ENCODE measurements around the gene PPFIA4. TPM values are rescaled to one million over a fixed set of nuclear protein-coding genes. Genes with fewer than 3 reads are reported as not detected.

The PPFIA4 gene
- total and polyA plus RNA-seq, 4 donors: 11.5 to 51.0 (median 29.2) TPM

DNA sequence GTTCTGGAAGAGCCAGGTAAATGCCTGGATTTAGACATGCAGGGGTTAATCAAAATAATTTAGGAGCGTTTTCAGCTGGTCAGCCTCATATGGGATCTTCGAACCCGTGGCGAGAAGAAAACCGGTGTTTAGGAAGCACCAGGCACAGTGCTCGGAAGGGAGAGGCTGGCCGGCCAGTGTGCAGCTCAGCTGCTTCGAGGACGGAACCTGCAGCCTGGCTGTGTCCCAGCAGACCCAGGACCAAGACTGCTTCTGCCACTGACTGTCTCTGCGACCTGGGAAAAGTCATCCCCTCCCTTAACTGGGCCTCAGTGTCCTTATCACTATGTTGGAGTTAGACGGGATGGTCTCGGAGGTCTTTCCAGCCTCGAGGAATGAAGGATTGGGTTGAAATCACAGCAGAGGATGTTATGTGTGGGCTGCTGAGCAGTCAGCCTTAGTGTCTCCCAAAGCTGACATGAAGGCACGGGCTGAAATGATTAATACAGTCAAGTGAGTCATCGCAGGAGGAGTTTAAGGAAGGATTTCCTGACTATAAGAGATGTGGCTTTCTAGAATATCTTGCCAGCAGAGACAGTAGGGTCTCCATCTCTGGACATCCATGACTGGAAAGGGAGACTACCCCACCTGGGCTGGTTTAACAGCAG lies 20.8 kb downstream of the PPFIA4 start:
- Histone ChIP-seq H3K27me3 (ENCODE audit: control insufficient read depth, insufficient read depth, low read length) (no peaks in the 10 kb centered on the region), H3K9me3 (ENCODE audit: control insufficient read depth, insufficient read depth, low read length) (no peaks in the 10 kb centered on the region), H3K4me3 (ENCODE audit: low read depth, low read length) (no peak overlapping the region), H3K36me3 (ENCODE audit: control insufficient read depth, insufficient read depth, low read length) (peaks cover 62% of the 10 kb centered on the region), H3K27ac (ENCODE audit: low read depth, low read length) (no peak overlapping the region), H3K4me1 (ENCODE audit: control insufficient read depth, insufficient read depth, low read length) (peaks cover 13% of the 10 kb centered on the region)
- DNase-seq (ENCODE audit: low read depth in 4 of 6, low spot score in 6 of 6): no peak
- 70% methylated on average over 14 of the region's 15 CpGs for WGBS (ENCODE audit: insufficient coverage)

DNA sequence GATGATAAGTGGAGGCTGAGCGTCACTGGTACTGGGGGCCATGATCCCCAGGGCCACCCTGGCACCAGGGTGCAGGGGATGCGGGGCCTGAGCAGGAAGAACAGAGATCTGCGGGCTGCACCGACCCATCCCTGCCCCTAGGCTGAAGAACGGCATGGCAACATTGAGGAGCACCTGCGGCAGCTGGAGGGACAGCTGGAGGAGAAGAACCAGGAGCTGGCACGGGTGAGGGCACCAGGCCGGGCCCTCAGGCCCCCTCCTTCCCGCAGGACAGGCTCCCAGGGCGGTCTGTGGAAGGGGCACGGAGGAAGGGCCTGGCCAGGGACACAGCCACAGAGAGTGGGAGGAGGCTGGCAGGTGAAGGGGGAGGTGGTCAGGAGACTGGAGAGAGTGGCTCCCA lies 21.8 kb downstream of the PPFIA4 start:
- Histone ChIP-seq H3K9me3 (ENCODE audit: control insufficient read depth, insufficient read depth, low read length) (no peaks in the 10 kb centered on the region), H3K27ac (ENCODE audit: low read depth, low read length) (no peak overlapping the region), H3K4me1 (ENCODE audit: control insufficient read depth, insufficient read depth, low read length) (peaks cover 14% of the 10 kb centered on the region), H3K4me3 (ENCODE audit: low read depth, low read length) (no peak overlapping the region), H3K27me3 (ENCODE audit: control insufficient read depth, insufficient read depth, low read length) (no peaks in the 10 kb centered on the region), H3K36me3 (ENCODE audit: control insufficient read depth, insufficient read depth, low read length) (peaks cover 62% of the 10 kb centered on the region)
- DNase-seq (ENCODE audit: low read depth in 4 of 6, low spot score in 6 of 6): no peak
- WGBS (ENCODE audit: insufficient coverage): 87% methylated on average over 10 of the region's 11 CpGs

DNA sequence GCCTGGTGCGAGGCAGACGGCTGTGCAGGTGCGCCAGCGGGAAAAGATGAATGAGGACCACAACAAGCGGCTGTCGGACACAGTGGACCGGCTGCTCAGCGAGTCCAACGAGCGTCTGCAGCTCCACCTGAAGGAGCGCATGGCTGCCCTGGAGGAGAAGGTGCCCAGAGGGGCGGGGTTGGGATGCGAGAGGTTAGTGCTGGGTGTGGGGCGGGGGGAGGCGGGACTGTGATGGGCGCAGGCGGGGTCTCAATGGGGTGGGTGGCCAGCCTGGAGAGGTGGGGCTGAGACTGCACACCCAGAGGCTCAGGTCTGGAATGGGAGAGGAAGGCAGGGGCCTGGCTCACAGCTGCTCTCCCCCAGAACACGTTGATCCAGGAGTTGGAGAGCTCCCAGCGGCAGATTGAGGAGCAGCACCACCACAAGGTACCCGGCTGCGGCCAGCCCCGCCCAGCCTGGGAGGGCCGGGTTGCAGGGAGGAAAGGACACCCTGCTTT lies 22.3 kb downstream of the PPFIA4 start:
- H3K9me3 ChIP-seq (ENCODE audit: control insufficient read depth, insufficient read depth, low read length): no peaks in the 10 kb centered on the region
- no peak overlapping the region for H3K4me3 ChIP-seq (ENCODE audit: low read depth, low read length)
- H3K36me3 ChIP-seq (ENCODE audit: control insufficient read depth, insufficient read depth, low read length): peaks cover 58% of the 10 kb centered on the region
- no peak overlapping the region for H3K27ac ChIP-seq (ENCODE audit: low read depth, low read length)
- no peak for DNase-seq (ENCODE audit: low read depth in 4 of 6, low spot score in 6 of 6)
- 64% methylated on average over 21 of the region's 23 CpGs for WGBS (ENCODE audit: insufficient coverage)
- peaks cover 14% of the 10 kb centered on the region for H3K4me1 ChIP-seq (ENCODE audit: control insufficient read depth, insufficient read depth, low read length)
- no peaks in the 10 kb centered on the region for H3K27me3 ChIP-seq (ENCODE audit: control insufficient read depth, insufficient read depth, low read length)

DNA sequence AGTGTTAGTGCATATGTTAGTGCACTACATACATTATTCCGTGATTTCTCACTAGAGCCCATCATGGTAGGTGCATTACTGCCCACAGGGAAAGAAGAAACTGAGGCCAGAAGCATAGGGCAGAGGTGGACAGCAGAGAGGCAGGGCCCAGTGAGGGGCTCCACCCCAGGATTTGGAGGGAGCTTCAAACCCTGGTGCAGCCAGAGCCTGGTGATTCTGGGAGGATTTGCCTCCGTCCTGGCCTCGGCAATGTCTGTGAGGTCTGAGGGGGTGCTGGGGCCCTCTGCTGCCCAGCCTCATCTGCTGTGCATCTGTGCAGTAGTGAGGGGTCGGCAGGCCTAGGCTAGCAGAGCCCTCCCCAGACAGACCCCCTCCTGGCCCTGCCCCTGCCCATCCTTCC lies 22.8 kb downstream of the PPFIA4 start:
- Histone ChIP-seq H3K27me3 (ENCODE audit: control insufficient read depth, insufficient read depth, low read length) (no peaks in the 10 kb centered on the region), H3K4me3 (ENCODE audit: low read depth, low read length) (no peak overlapping the region), H3K9me3 (ENCODE audit: control insufficient read depth, insufficient read depth, low read length) (no peaks in the 10 kb centered on the region), H3K27ac (ENCODE audit: low read depth, low read length) (no peak overlapping the region), H3K4me1 (ENCODE audit: control insufficient read depth, insufficient read depth, low read length) (peaks cover 14% of the 10 kb centered on the region), H3K36me3 (ENCODE audit: control insufficient read depth, insufficient read depth, low read length) (peaks cover 58% of the 10 kb centered on the region)
- no peak for DNase-seq (ENCODE audit: low read depth in 4 of 6, low spot score in 6 of 6)
- 78% methylated on average over 2 of the region's 4 CpGs for WGBS (ENCODE audit: insufficient coverage)

DNA sequence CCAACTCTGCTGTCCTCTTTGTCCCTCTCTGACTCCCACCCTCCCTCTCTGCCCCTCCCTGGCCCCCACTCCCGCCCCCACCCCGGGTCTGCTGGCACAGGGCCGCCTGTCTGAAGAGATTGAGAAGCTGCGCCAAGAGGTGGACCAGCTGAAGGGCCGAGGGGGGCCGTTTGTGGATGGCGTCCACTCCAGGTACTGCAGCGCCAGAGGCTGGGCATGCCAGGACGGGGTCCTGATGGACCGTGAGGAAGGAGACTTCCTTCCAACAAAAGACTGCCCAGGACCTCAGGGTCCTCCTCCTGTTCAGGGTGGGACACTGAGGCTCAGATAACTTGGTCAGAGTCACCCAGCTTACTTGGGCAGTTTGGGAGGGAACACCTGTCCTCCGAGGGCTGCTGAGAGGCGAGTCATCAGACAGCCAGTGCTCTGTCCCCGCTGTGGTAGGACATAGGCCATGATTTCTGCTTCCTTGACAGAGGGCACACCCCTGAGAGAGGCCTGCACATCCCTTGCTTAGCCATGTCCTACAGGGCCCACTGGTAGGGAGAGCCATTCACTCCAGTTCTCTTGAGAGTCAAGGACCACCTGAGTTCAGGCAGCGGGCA lies 23.4 kb downstream of the PPFIA4 start:
- H3K9me3 ChIP-seq (ENCODE audit: control insufficient read depth, insufficient read depth, low read length): no peaks in the 10 kb centered on the region
- H3K4me3 ChIP-seq (ENCODE audit: low read depth, low read length): no peak overlapping the region
- no peaks in the 10 kb centered on the region for H3K27me3 ChIP-seq (ENCODE audit: control insufficient read depth, insufficient read depth, low read length)
- H3K4me1 ChIP-seq (ENCODE audit: control insufficient read depth, insufficient read depth, low read length): peaks cover 14% of the 10 kb centered on the region
- peaks cover 52% of the 10 kb centered on the region for H3K36me3 ChIP-seq (ENCODE audit: control insufficient read depth, insufficient read depth, low read length)
- DNase-seq (ENCODE audit: low read depth in 4 of 6, low spot score in 6 of 6): no peak
- no peak overlapping the region for H3K27ac ChIP-seq (ENCODE audit: low read depth, low read length)
- WGBS (ENCODE audit: insufficient coverage): 91% methylated on average over 12 of the region's 14 CpGs

DNA sequence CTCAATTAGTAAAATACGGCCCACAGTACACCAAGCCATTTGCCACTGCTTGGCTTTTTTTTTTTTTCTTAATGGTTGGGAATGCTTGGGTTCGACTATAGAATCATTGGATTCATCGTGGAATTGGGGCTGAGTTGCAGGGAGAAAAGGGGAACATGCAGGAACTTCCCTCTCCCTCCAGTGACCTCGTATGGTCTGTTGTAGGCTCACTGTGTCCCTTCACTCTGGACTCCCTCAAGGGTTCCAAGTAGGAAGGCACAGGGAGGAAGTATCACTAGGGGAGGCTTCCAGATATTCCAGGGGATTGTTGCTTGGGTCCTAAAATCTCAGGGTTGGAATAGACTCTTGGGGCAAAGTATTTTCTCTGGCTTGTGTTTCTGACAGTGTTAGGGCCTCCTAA lies 24.5 kb downstream of the PPFIA4 start:
- Histone ChIP-seq H3K4me1 (ENCODE audit: control insufficient read depth, insufficient read depth, low read length) (peaks cover 14% of the 10 kb centered on the region), H3K36me3 (ENCODE audit: control insufficient read depth, insufficient read depth, low read length) (peaks cover 55% of the 10 kb centered on the region), H3K27ac (ENCODE audit: low read depth, low read length) (no peak overlapping the region), H3K9me3 (ENCODE audit: control insufficient read depth, insufficient read depth, low read length) (no peaks in the 10 kb centered on the region), H3K27me3 (ENCODE audit: control insufficient read depth, insufficient read depth, low read length) (no peaks in the 10 kb centered on the region), H3K4me3 (ENCODE audit: low read depth, low read length) (no peak overlapping the region)
- DNase-seq (ENCODE audit: low read depth in 4 of 6, low spot score in 6 of 6): no peak
- WGBS (ENCODE audit: insufficient coverage): 100% methylated on average over 1 of the region's 4 CpGs

DNA sequence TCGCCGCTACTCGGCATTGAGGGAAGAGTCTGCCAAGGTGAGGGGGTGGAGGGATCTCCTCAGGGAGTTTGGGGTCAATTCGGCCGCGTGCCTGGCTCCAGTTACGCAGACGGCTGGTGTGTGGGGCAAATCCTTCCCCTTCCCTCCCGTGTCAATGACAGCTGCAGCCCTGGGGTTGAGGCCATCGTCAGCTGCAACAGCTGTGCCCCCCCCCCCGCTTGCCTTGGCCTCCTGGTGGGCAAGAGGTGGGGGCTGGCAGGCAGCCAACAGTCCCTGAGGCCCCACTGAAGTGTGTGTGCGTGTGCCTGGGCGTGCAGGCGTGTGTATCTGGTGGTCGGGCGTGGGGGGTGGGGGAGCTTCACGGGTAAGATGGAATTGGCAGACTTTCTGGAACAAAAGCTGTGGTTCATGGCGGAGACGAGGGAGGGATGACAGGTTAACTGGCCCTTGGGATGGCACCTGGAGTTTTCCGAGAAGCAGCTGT lies 25.6 kb downstream of the PPFIA4 start:
- H3K9me3 ChIP-seq (ENCODE audit: control insufficient read depth, insufficient read depth, low read length): no peaks in the 10 kb centered on the region
- peaks cover 10% of the 10 kb centered on the region for H3K4me1 ChIP-seq (ENCODE audit: control insufficient read depth, insufficient read depth, low read length)
- H3K4me3 ChIP-seq (ENCODE audit: low read depth, low read length): no peak overlapping the region
- H3K36me3 ChIP-seq (ENCODE audit: control insufficient read depth, insufficient read depth, low read length): peaks cover 58% of the 10 kb centered on the region
- H3K27ac ChIP-seq (ENCODE audit: low read depth, low read length): no peak overlapping the region
- 29% methylated on average over 14 of the region's 20 CpGs for WGBS (ENCODE audit: insufficient coverage)
- H3K27me3 ChIP-seq (ENCODE audit: control insufficient read depth, insufficient read depth, low read length): no peaks in the 10 kb centered on the region
- DNase-seq (ENCODE audit: low read depth in 4 of 6, low spot score in 6 of 6): peak in 2 of 6 donors; percentile 39 to 59

DNA sequence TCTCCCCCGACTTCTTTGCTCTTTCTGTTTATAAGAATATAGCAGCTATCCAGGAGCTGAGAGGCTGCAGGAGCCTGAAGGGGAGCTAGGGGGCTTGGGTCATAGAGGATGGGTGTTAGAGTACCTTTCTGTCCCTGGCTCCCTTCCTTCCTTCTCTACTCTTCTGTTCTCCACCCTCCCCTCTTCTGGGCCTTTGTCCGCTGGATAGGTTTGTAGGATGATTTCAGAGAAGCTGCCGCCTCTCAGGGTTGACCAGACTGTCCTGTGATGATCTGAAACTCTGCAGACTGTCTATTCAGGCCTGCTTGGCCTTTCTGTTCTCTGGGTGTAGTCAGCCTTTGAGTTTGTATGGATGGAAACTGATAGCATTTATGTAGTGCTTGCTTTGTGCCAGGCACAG lies 26.3 kb downstream of the PPFIA4 start:
- no CpG with 5 or more reads among the region's 3 CpGs for WGBS (ENCODE audit: insufficient coverage)
- H3K27me3 ChIP-seq (ENCODE audit: control insufficient read depth, insufficient read depth, low read length): no peaks in the 10 kb centered on the region

DNA sequence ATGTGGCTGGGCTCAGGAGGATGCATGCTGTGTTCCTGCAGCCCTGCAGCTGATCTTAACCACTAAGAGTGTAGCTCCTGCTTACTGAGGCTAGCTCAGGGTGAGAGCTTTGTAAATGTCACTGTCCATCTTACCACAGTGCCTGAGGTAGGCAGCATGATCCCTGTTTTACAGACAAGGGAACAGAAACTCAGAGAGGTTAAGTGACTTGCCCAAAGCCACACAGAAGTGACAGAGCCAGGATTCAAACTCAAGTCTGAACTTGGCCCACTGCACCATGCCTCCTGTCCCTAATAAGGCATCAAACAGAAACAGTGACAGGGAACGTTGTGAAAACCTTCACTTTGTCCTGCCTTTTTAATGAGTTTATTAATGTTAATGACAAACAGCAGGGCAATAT lies 27.9 kb downstream of the PPFIA4 start:
- peaks cover 19% of the 10 kb centered on the region for H3K4me1 ChIP-seq (ENCODE audit: control insufficient read depth, insufficient read depth, low read length)
- no peak overlapping the region for H3K27ac ChIP-seq (ENCODE audit: low read depth, low read length)
- no peaks in the 10 kb centered on the region for H3K9me3 ChIP-seq (ENCODE audit: control insufficient read depth, insufficient read depth, low read length)
- peaks cover 51% of the 10 kb centered on the region for H3K36me3 ChIP-seq (ENCODE audit: control insufficient read depth, insufficient read depth, low read length)
- no peak overlapping the region for H3K4me3 ChIP-seq (ENCODE audit: low read depth, low read length)
- WGBS (ENCODE audit: insufficient coverage): no CpG with 5 or more reads among the region's 1 CpG
- no peaks in the 10 kb centered on the region for H3K27me3 ChIP-seq (ENCODE audit: control insufficient read depth, insufficient read depth, low read length)
- DNase-seq (ENCODE audit: low read depth in 4 of 6, low spot score in 6 of 6): no peak

More for the DNA sequence above, 26.3 kb downstream of the PPFIA4 start:
- Histone ChIP-seq H3K36me3 (ENCODE audit: control insufficient read depth, insufficient read depth, low read length) (peaks cover 55% of the 10 kb centered on the region), H3K4me3 (ENCODE audit: low read depth, low read length) (no peak overlapping the region), H3K9me3 (ENCODE audit: control insufficient read depth, insufficient read depth, low read length) (no peaks in the 10 kb centered on the region), H3K27ac (ENCODE audit: low read depth, low read length) (no peak overlapping the region), H3K4me1 (ENCODE audit: control insufficient read depth, insufficient read depth, low read length) (peaks cover 10% of the 10 kb centered on the region)
- DNase-seq (ENCODE audit: low read depth in 4 of 6, low spot score in 6 of 6): no peak

DNA sequence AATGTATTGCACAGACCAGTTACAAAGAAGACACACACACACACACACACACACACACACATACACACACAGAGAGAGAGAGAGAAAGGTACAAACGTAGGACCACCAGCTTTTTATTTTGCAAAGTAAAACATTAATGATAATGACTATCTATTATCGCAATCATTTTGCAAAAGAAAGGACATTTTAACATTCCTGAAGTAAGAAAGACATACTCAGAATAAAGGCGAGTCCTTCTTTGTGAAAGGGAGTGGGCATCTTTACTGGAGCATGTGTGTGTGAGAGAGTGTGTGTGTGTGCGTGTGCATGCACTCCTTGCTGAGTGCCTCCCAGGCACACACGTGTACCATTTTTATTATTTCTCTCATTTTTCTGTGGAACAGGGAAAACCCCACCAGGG lies 28.4 kb downstream of the PPFIA4 start:
- no peak overlapping the region for H3K4me3 ChIP-seq (ENCODE audit: low read depth, low read length)
- H3K27ac ChIP-seq (ENCODE audit: low read depth, low read length): no peak overlapping the region

More for the DNA sequence above, 28.4 kb downstream of the PPFIA4 start:
- WGBS (ENCODE audit: insufficient coverage): no CpG with 5 or more reads among the region's 5 CpGs
- DNase-seq (ENCODE audit: low read depth in 4 of 6, low spot score in 6 of 6): no peak
- Histone ChIP-seq H3K9me3 (ENCODE audit: control insufficient read depth, insufficient read depth, low read length) (no peaks in the 10 kb centered on the region), H3K36me3 (ENCODE audit: control insufficient read depth, insufficient read depth, low read length) (peaks cover 50% of the 10 kb centered on the region), H3K4me1 (ENCODE audit: control insufficient read depth, insufficient read depth, low read length) (peaks cover 21% of the 10 kb centered on the region), H3K27me3 (ENCODE audit: control insufficient read depth, insufficient read depth, low read length) (no peaks in the 10 kb centered on the region)
